B cell (primary cell): ENCODE results near the gene SULT1B1. TPM values are rescaled to one million over a fixed set of nuclear protein-coding genes. Genes with fewer than 3 reads are reported as not detected.

ENCODE experiments used
- ATAC-seq: fragments of 200-7000 bp; cut with Tn5 transposase; one replicate; pipeline ENCODE4 v1.10.0; 2021; ENCODE audit warnings: low read depth, mild to moderate bottlenecking, moderate number of reproducible peaks, moderate library complexity
- CTCF ChIA-PET: fragments of 350-600 bp; sonication (Branson Sonifier 250); formaldehyde crosslinking; loops from one replicate; lab custom pipeline; 2021; ENCODE audit warnings: antibody characterized with exemption, inconsistent platforms; lab: Charles Lee
- POLR2A ChIA-PET: fragments of 350-600 bp; sonication (Branson Sonifier 250); formaldehyde crosslinking; loops from one replicate; lab custom pipeline; 2021; ENCODE audit warnings: antibody characterized with exemption; lab: Charles Lee
- DNase-seq: peaks from one replicate; pipeline ENCODE4 v3.0.0; 2013
- H2AFZ ChIP-seq: 2 replicates; pipeline ENCODE4 v1.6.1; 2012; ENCODE audit warnings: mild to moderate bottlenecking, low read depth, low read length; ENCODE audit not compliant: insufficient read depth, poor library complexity, severe bottlenecking
- H3K27ac ChIP-seq, 2 donors: 1 replicate in 1 of 2; 2 replicates in 1 of 2; pipeline ENCODE4 v1.5.1; 2012 to 2013; ENCODE audit warnings: low read length in 2 of 2, mild to moderate bottlenecking in 2 of 2, moderate library complexity in 1 of 2
- H3K27me3 ChIP-seq, 4 experiments: fragments of 200-600 bp in 1 of 4; sonication (generic) in 1 of 4; replicated peaks in 1 of 4; 1 replicate in 2 of 4; 2 replicates in 2 of 4; pipeline versions ENCODE4 v1.6.1 to v1.7.0; 2013 to 2016; ENCODE audit warnings: low read length in 3 of 4, mild to moderate bottlenecking in 2 of 4, mixed read lengths in 1 of 4, moderate library complexity in 1 of 4; ENCODE audit not compliant: insufficient read depth in 4 of 4, control insufficient read depth in 3 of 4; ENCODE audit errors: control extremely low read depth in 1 of 4
- H3K36me3 ChIP-seq, 2 experiments: replicated peaks in 1 of 2; 1 replicate in 1 of 2; 2 replicates in 1 of 2; pipeline versions ENCODE4 v1.6.1 to v1.7.1; 2013; ENCODE audit warnings: low read length in 1 of 2; ENCODE audit not compliant: insufficient read depth in 2 of 2, control insufficient read depth in 1 of 2; ENCODE audit errors: control extremely low read depth in 1 of 2, extremely low read depth in 1 of 2
- H3K4me1 ChIP-seq, 2 donors: fragments of 200-600 bp in 1 of 2; sonication (generic) in 1 of 2; 1 replicate in 1 of 2; 2 replicates in 1 of 2; pipeline versions ENCODE4 v1.5.1 to v1.6.1; 2013 to 2017; ENCODE audit warnings: low read length in 2 of 2; ENCODE audit not compliant: control insufficient read depth in 2 of 2, insufficient read depth in 2 of 2
- H3K4me2 ChIP-seq: replicated peaks from 2 replicates; pipeline ENCODE3; 2012; ENCODE audit warnings: mild to moderate bottlenecking, low read depth, low read length; ENCODE audit not compliant: poor library complexity, severe bottlenecking
- H3K4me3 ChIP-seq, 5 experiments: fragments of 200-600 bp in 1 of 5; sonication (generic) in 1 of 5; 1 replicate in 3 of 5; 2 replicates in 2 of 5; pipeline versions ENCODE4 v1.5.1 to v1.7.0; 2011 to 2016; ENCODE audit warnings: low read length in 4 of 5, mild to moderate bottlenecking in 4 of 5, low read depth in 2 of 5, control low read depth in 1 of 5, moderate library complexity in 1 of 5; ENCODE audit not compliant: insufficient read depth in 1 of 5; ENCODE audit errors: control extremely low read depth in 1 of 5, extremely low read depth in 1 of 5
- H3K79me2 ChIP-seq: fragments of 200-600 bp; sonication (generic); one replicate; pipeline ENCODE4 v1.6.0; 2016; ENCODE audit warnings: low read length; ENCODE audit not compliant: control insufficient read depth, insufficient read depth
- H3K9ac ChIP-seq: fragments of 200-600 bp; sonication (generic); 2 replicates; pipeline ENCODE4 v1.6.1; 2017; ENCODE audit warnings: mild to moderate bottlenecking, low read length, moderate library complexity
- H3K9me3 ChIP-seq, 3 donors: one replicate each; pipeline versions ENCODE4 v1.6.1 to v1.7.1; 2013; ENCODE audit warnings: low read length in 2 of 3; ENCODE audit not compliant: control insufficient read depth in 2 of 3, insufficient read depth in 1 of 3; ENCODE audit errors: control extremely low read depth in 1 of 3
- H4K20me1 ChIP-seq: 2 replicates; pipeline ENCODE4 v1.6.0; 2012; ENCODE audit warnings: mild to moderate bottlenecking, low read length; ENCODE audit not compliant: insufficient read depth, control insufficient read depth, poor library complexity, severe bottlenecking
- H3K27ac Mint-ChIP-seq: one replicate; pipeline ENCODE4 v1.8.0; 2021; ENCODE audit warnings: mixed read lengths
- H3K27me3 Mint-ChIP-seq: one replicate; pipeline ENCODE4 v1.8.0; 2021; ENCODE audit warnings: mixed read lengths
- H3K4me1 Mint-ChIP-seq: one replicate; pipeline ENCODE4 v1.8.0; 2021; ENCODE audit warnings: mixed read lengths
- H3K4me3 Mint-ChIP-seq: one replicate; pipeline ENCODE4 v1.8.0; 2021; ENCODE audit warnings: mixed read lengths
- H3K9me3 Mint-ChIP-seq: one replicate; pipeline ENCODE4 v1.8.0; 2022; ENCODE audit warnings: mixed read lengths; ENCODE audit not compliant: insufficient read depth
- CTCF ChIP-seq: fragments of 200-600 bp; IDR thresholded peaks from one replicate; pipeline ENCODE4 v1.8.0; 2022; ENCODE audit warnings: antibody characterized with exemption, mild to moderate bottlenecking
- EZH2 ChIP-seq: IDR thresholded peaks from 2 replicates; pipeline ENCODE4 v1.6.1; 2012; ENCODE audit warnings: borderline replicate concordance, low read depth, mild to moderate bottlenecking, moderate library complexity, low read length; ENCODE audit not compliant: insufficient read depth, poor library complexity, severe bottlenecking
- WGBS: methylation state at CpG from one replicate; pipeline ENCODE4 v1.1.5; 2013; ENCODE audit warnings: missing lambda C conversion rate; ENCODE audit not compliant: insufficient coverage; 5-methylcytosine and 5-hydroxymethylcytosine counted together
- intact Hi-C: fragments of 100-400 bp; cut with micrococcal nuclease; formaldehyde crosslinking; loops from one replicate; pipeline ENCODE4 v1.10.0; 2022
- polyA plus RNA-seq: library from polyadenylated mRNA; depleted of rRNA; stranded (reverse); fragments of >200 nt; gene quantifications from 2 replicates; pipeline ENCODE4 v1.2.3, GENCODE V29; 2012
- total RNA-seq, 2 donors: library from RNA; stranded (reverse); fragments of 120-200 nt in 1 of 2; gene quantifications; 1 replicate in 1 of 2; 2 replicates in 1 of 2; pipeline versions ENCODE4 v1.2.3 to v1.2.4, GENCODE V29; 2013 to 2022

Gene SULT1B1
- total and polyA plus RNA-seq, 2 donors (not counting 1 experiment from before 2014, with no cell fraction given), result 0.01 to 0.12 TPM

GRCh38 chr4:69781458-69782418 lies 21.3 kb upstream of the SULT1B1 start:
- H3K79me2 ChIP-seq, result no peaks in the 10 kb centered on the region
- Mint-ChIP-seq H3K9me3 (no peaks in the 10 kb centered on the region), H3K27ac (no peak overlapping the region), H3K4me3 (no peak overlapping the region), H3K4me1 (no peaks in the 10 kb centered on the region), H3K27me3 (no peaks in the 10 kb centered on the region)
- ChIA-PET CTCF (no interaction called here), POLR2A (no interaction called here)
- peaks cover 0 to 19% (median 0%) of the 10 kb centered on the region in 3 donors for H3K9me3 ChIP-seq
- DNase-seq (no peak), ATAC-seq (no peak)
- intact Hi-C loops, result no loop called here
- 95% methylated on average over 15 of the region's 19 CpGs for WGBS
- H3K4me2 ChIP-seq, result no peak overlapping the region
- H3K4me1 ChIP-seq, result no peaks in the 10 kb centered on the region
- H3K27me3 ChIP-seq, result no peaks in the 10 kb centered on the region
- H3K27ac ChIP-seq, result no peak overlapping the region
- TF ChIP-seq EZH2 (no peak), CTCF (no peak)
- no peaks in the 10 kb centered on the region for H4K20me1 ChIP-seq
- H3K9ac ChIP-seq, result no peak overlapping the region
- H2AFZ ChIP-seq, result no peak overlapping the region
- H3K4me3 ChIP-seq, result no peak overlapping the region
- H3K36me3 ChIP-seq, result no peaks in the 10 kb centered on the region

GRCh38 chr4:69780141-69780540 lies 19.7 kb upstream of the SULT1B1 start:
- no peaks in the 10 kb centered on the region for H3K36me3 ChIP-seq
- no peaks in the 10 kb centered on the region for H3K4me1 Mint-ChIP-seq
- H3K4me2 ChIP-seq, result no peak overlapping the region

More at GRCh38 chr4:69780141-69780540, 19.7 kb upstream of the SULT1B1 start:
- ATAC-seq, result no peak
- H3K4me3 ChIP-seq, result no peak overlapping the region
- no peaks in the 10 kb centered on the region for H3K9me3 Mint-ChIP-seq
- H3K27ac Mint-ChIP-seq, result no peak overlapping the region
- no peak overlapping the region for H3K27ac ChIP-seq
- no peaks in the 10 kb centered on the region for H3K27me3 ChIP-seq
- no CpG with 5 or more reads among the region's 1 CpG for WGBS
- DNase-seq, result no peak
- ChIA-PET CTCF (no interaction called here), POLR2A (no interaction called here)
- no peak overlapping the region for H3K4me3 Mint-ChIP-seq
- H4K20me1 ChIP-seq, result no peaks in the 10 kb centered on the region
- peaks cover 0 to 19% (median 0%) of the 10 kb centered on the region in 3 donors for H3K9me3 ChIP-seq
- H3K9ac ChIP-seq, result no peak overlapping the region
- H3K27me3 Mint-ChIP-seq, result no peaks in the 10 kb centered on the region
- no peak overlapping the region for H2AFZ ChIP-seq
- no peaks in the 10 kb centered on the region for H3K4me1 ChIP-seq
- TF ChIP-seq EZH2, result no peak
- no peak for TF ChIP-seq CTCF
- H3K79me2 ChIP-seq, result no peaks in the 10 kb centered on the region
- intact Hi-C loops, result no loop called here
